Osteocyte (in vitro differentiated cells): ENCODE results near the gene TIGD4. TPM values are rescaled to one million over a fixed set of nuclear protein-coding genes. Genes with fewer than 3 reads are reported as not detected.

Source experiments
- DNase-seq: peaks from one replicate; pipeline ENCODE4 v3.0.0; 2021; ENCODE audit warnings: mixed read lengths; ENCODE audit not compliant: unreplicated experiment; ENCODE audit errors: extremely low spot score
- H3K27ac Mint-ChIP-seq: one replicate; pipeline ENCODE4 v1.8.0; 2021; ENCODE audit warnings: mild to moderate bottlenecking, mixed read lengths; ENCODE audit not compliant: unreplicated experiment
- H3K27me3 Mint-ChIP-seq: one replicate; pipeline ENCODE4 v1.8.0; 2021; ENCODE audit warnings: mixed read lengths; ENCODE audit not compliant: unreplicated experiment
- H3K36me3 Mint-ChIP-seq: one replicate; pipeline ENCODE4 v1.8.0; 2021; ENCODE audit warnings: mixed read lengths; ENCODE audit not compliant: unreplicated experiment
- H3K4me1 Mint-ChIP-seq: one replicate; pipeline ENCODE4 v1.8.0; 2021; ENCODE audit warnings: mixed read lengths; ENCODE audit not compliant: unreplicated experiment
- H3K4me3 Mint-ChIP-seq: one replicate; pipeline ENCODE4 v1.8.0; 2021; ENCODE audit warnings: mild to moderate bottlenecking, moderate library complexity, mixed read lengths; ENCODE audit not compliant: unreplicated experiment
- H3K9me3 Mint-ChIP-seq: one replicate; pipeline ENCODE4 v1.8.0; 2021; ENCODE audit warnings: mixed read lengths; ENCODE audit not compliant: unreplicated experiment
- CTCF ChIP-seq: fragments of 200-600 bp; sonication (generic); IDR thresholded peaks from 2 replicates; pipeline ENCODE4 v1.5.0; 2021; ENCODE audit warnings: antibody characterized with exemption, mild to moderate bottlenecking, moderate library complexity
- total RNA-seq: library from RNA; stranded (reverse); gene quantifications from 2 replicates; pipeline ENCODE4 v1.2.1, GENCODE V29; 2021

TIGD4 gene
- total RNA-seq, 1 donor from 2014 or later, result 0.19 TPM

GRCh38 chr4:152803541-152803940 lies 24.0 kb upstream of the TIGD4 start:
- no peak for DNase-seq
- Mint-ChIP-seq H3K4me3 (no peak overlapping the region), H3K4me1 (peaks cover 23% of the 10 kb centered on the region), H3K27ac (no peak overlapping the region), H3K36me3 (peaks cover 5% of the 10 kb centered on the region), H3K9me3 (peaks cover 4% of the 10 kb centered on the region), H3K27me3 (no peaks in the 10 kb centered on the region)
- TF ChIP-seq CTCF, result no peak

DNA sequence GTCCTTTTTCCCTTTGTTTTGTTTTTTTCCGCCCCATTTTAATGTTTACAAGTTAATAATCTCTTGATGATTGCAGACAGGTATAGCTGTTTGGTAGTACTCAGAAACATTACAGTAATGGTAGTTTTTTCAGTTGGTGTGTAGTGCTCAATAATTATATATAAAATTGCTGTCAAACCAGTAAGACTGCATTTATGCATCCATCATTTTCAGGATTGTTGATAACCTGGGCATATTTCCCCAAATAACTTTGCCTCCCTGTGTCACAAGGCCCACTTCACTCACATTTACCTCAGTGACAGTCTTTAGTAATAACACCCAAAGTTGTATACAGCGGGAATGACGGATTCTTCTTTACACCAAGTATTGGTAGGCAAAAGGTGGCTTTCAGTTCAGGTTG lies 16.4 kb upstream of the TIGD4 start:
- Mint-ChIP-seq H3K36me3 (no peaks in the 10 kb centered on the region), H3K4me3 (no peak overlapping the region), H3K9me3 (no peaks in the 10 kb centered on the region), H3K27ac (no peak overlapping the region), H3K27me3 (no peaks in the 10 kb centered on the region), H3K4me1 (peaks cover 3% of the 10 kb centered on the region)
- DNase-seq, result no peak
- no peak for TF ChIP-seq CTCF

DNA sequence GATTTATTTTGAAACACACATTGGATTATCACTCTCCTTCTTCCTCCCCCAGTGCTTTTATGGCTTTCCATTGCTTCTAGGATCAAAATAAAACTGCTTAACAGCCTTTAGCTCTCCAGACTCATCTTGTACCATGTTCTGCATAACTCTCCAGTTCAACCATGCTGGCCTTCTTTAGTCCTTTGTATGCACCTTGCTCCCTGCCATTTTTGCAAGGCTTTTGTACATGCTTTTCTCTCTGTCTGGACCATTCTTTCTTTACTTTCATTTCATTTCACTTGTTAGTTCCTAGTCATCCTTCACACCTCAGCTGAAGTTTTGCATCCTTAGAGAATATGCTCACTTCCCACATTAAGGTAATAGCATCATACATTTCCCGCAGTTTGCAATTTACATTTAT lies 7.1 kb upstream of the TIGD4 start:
- H3K36me3 Mint-ChIP-seq, result no peaks in the 10 kb centered on the region
- H3K4me3 Mint-ChIP-seq, result no peak overlapping the region
- H3K27me3 Mint-ChIP-seq, result no peaks in the 10 kb centered on the region
- no peak for TF ChIP-seq CTCF
- peaks cover 39% of the 10 kb centered on the region for H3K4me1 Mint-ChIP-seq
- DNase-seq, result no peak
- H3K9me3 Mint-ChIP-seq, result no peaks in the 10 kb centered on the region
- H3K27ac Mint-ChIP-seq, result peak overlapping the region; percentile 79

DNA sequence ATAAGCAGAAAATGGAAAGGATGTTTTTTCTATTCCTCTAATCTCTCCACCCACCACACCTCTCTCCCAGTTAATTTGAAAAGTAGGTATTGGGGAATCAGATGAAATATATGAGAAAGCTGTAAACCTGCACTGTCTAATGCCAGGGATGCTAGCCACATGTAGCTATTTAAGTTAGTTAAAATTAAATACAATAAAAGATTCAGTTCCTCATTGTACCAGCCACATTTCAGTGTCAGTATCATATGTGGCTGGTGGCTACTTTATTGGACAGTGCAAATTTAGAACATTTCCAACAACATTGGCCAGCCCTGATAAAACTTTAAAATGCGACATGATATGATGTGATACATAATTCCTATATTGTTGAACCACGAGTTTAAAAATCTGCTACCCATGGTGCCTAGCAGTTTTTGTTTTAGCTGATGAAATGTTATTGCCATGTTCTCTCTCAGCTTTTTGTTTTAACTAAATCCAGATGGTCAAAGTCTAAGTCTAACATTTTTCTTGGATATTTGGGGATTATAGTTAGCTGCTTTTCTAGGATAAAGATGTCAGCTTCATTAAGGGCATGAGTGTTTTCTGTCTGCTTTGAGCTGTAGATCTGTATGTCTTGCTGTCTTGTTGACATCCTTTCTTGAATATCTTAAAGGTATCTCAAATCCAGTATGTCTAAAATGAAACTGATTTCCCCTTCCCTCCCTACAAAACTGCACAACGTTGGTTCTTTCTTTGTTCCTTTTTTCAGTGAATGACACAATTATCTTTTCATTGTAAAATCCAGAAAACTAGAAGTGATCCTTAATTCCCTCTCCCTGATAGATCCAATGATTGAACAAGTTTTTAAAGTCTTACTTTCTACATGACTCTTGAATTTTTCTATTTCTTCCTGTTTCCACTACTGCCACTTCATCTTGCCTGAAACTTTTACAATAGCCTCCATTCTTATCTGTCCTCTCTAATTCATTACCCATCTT lies 6.4 kb upstream of the TIGD4 start:
- Mint-ChIP-seq H3K4me1 (peaks cover 44% of the 10 kb centered on the region), H3K27ac (peak overlapping the region; percentile 79), H3K9me3 (no peaks in the 10 kb centered on the region), H3K4me3 (peak overlapping the region; percentile 11), H3K27me3 (no peaks in the 10 kb centered on the region), H3K36me3 (no peaks in the 10 kb centered on the region)
- no peak for TF ChIP-seq CTCF
- DNase-seq, result no peak

DNA sequence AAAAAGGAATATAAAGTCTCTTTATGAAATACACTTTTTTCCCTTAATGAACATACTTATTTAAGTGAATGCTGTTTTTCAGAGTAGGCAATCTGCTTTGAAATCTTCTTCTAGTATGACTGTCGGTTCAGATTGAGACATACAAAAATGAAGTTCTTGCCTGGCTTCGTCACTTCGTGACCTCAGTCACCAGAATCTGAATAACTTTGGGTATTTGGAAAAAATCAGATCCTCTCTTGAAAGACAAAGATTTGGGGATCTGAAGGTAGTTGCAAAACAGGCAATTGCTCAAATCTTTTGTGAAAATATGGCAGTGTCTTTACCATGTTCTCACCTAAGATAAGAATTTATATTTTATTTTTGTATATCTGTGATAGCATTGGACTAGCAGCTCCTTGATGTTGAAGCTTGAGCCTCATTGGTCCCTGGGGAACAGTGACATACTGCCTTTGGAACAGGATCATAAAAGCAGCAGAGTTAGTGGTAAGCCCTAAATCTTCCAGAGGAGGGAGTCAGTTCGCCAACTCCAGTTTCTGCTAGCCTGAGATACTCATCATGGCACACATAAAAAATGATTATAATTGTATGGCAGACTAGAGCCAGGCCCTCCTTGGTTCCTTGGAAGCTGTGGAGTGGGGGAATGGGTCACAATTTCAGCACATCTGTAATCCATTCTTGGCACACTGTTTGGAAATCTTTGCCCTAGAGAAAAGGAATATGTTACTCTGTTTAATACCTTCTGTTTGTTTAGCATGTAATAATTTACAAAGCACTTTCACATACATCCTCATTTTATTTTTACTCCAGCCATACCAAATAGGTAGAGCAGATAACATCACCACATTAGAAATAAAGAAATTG lies 5.2 kb upstream of the TIGD4 start:
- H3K9me3 Mint-ChIP-seq, result no peaks in the 10 kb centered on the region
- no peaks in the 10 kb centered on the region for H3K36me3 Mint-ChIP-seq
- DNase-seq, result no peak
- no peak overlapping the region for H3K4me3 Mint-ChIP-seq
- TF ChIP-seq CTCF, result peak; percentile 17
- H3K27me3 Mint-ChIP-seq, result no peaks in the 10 kb centered on the region
- H3K4me1 Mint-ChIP-seq, result peaks cover 45% of the 10 kb centered on the region
- H3K27ac Mint-ChIP-seq, result no peak overlapping the region
